ENCODE measurements around the gene USP37. TPM values are rescaled to one million over a fixed set of nuclear protein-coding genes. Genes with fewer than 3 reads are reported as not detected.

USP37 gene
- total and polyA plus RNA-seq, 11 donors, result 1.8 to 10.3 (median 5.8) TPM

- Histone ChIP-seq H3K9me3 (no peaks in the 10 kb centered on the region), H3K27me3 (no peaks in the 10 kb centered on the region), H3K4me3 (no peak overlapping the region), H3K36me3 (peaks cover 3 to 45% (median 40%) of the 10 kb centered on the region in 9 donors), H3K4me1 (peaks cover 12 to 75% (median 58%) of the 10 kb centered on the region in 12 donors), H3K27ac (peak overlapping the region in 3 of 12 donors; percentile 43 to 99 (median 99))
- TF ChIP-seq POLR2A (IDR thresholded peaks at IDR 0.05), result no peak
- TF ChIP-seq, protein P1, sequence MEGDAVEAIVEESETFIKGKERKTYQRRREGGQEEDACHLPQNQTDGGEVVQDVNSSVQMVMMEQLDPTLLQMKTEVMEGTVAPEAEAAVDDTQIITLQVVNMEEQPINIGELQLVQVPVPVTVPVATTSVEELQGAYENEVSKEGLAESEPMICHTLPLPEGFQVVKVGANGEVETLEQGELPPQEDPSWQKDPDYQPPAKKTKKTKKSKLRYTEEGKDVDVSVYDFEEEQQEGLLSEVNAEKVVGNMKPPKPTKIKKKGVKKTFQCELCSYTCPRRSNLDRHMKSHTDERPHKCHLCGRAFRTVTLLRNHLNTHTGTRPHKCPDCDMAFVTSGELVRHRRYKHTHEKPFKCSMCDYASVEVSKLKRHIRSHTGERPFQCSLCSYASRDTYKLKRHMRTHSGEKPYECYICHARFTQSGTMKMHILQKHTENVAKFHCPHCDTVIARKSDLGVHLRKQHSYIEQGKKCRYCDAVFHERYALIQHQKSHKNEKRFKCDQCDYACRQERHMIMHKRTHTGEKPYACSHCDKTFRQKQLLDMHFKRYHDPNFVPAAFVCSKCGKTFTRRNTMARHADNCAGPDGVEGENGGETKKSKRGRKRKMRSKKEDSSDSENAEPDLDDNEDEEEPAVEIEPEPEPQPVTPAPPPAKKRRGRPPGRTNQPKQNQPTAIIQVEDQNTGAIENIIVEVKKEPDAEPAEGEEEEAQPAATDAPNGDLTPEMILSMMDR (IDR thresholded peaks at IDR 0.05), result no peak
- ATAC-seq (no peak), DNase-seq (peak in 2 of 5 donors; percentile 34 to 62)
- intact Hi-C loops (cut with DNase I), result loop anchor here in 5 of 10 donors (10.0 kb wide), 2 partner anchors 162 to 252 kb away; partner anchors contain the start of genes BCS1L (in 4 of the 5), ZNF142 (in 4 of the 5), CNOT9 (in 1 of the 5) and USP37 (in 1 of the 5)
- WGBS, 4 donors, result 74 to 87% (median 83%) methylated on average over 12 to 26 of the region's 26 CpGs
Observed at GRCh38 chr2:218402911-218403411, 165.2 kb downstream of the USP37 start.

DNA sequence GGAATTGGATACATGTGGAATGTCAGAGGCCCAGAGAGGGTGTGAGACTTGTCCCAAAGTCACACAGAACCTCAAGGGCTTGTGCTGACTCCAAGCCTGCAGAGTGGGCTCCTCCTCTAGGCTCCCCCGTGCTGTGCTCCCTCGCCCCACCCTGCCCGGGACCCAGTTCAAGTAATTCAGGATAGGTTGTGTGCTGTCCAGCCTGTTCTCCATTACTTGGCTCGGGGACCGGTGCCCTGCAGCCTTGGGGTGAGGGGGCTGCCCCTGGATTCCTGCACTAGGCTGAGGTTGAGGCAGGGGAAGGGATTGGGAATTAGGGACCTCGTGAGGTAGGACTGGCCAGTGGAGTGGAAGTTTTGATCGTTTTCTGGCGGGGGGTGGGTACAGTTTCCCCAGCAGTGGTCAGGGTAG, 165.7 kb downstream of the USP37 start:
- WGBS, 4 donors, result 59 to 73% (median 71%) methylated on average over 4 to 8 of the region's 8 CpGs

DNA sequence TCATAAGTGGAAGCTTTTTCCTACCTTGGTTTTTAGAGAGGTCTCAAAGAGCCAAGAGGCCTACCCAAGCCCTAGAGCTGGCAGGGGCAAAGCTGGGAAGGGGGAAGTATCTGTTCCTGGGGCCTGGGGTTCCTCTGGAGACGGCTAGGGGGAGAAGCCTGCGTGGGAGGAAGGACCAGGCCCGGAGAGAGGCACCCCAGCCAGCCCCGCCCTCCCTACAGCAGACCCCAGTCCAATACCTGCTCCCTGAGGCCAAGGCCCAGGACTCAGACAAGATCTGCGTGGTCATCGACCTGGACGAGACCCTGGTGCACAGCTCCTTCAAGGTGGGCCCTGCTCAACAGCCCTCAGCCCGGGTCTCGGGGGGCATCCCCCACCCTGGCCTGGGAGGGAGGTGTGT, 166.3 kb downstream of the USP37 start:
- H3K27ac ChIP-seq, result peak overlapping the region in 11 of 12 donors; percentile 99 to 100 (median 100)
- TF ChIP-seq POLR2A (IDR thresholded peaks at IDR 0.05), result no peak
- TF ChIP-seq, protein P1 (IDR thresholded peaks at IDR 0.05), result no peak
- H3K27me3 ChIP-seq, result no peaks in the 10 kb centered on the region
- 25 to 71% (median 43%) methylated on average over 4 to 9 of the region's 9 CpGs for WGBS, 4 donors
- H3K4me3 ChIP-seq, result peak overlapping the region in 10 of 12 donors; percentile 63 to 100 (median 98)
- H3K36me3 ChIP-seq, result peaks cover 3 to 45% (median 40%) of the 10 kb centered on the region in 9 donors
- H3K4me1 ChIP-seq, result peaks cover 15 to 76% (median 60%) of the 10 kb centered on the region in 12 donors
- DNase-seq, result peak in 2 of 5 donors; percentile 36 to 59
- no peak for ATAC-seq
- intact Hi-C loops (cut with DNase I), result loop anchor here in 5 of 10 donors (10.0 kb wide), 2 partner anchors 163 to 253 kb away; partner anchors contain the start of genes BCS1L (in 4 of the 5), ZNF142 (in 4 of the 5), CNOT9 (in 1 of the 5) and USP37 (in 1 of the 5)
- no peaks in the 10 kb centered on the region for H3K9me3 ChIP-seq

More for the DNA sequence above, 165.7 kb downstream of the USP37 start:
- DNase-seq, result peak in 2 of 5 donors; percentile 28 to 38
- Histone ChIP-seq H3K4me1 (peaks cover 14 to 76% (median 60%) of the 10 kb centered on the region in 12 donors), H3K4me3 (peak overlapping the region in 4 of 12 donors; percentile 4 to 100 (median 56)), H3K9me3 (no peaks in the 10 kb centered on the region), H3K27me3 (no peaks in the 10 kb centered on the region), H3K27ac (peak overlapping the region in 6 of 12 donors; percentile 43 to 100 (median 99)), H3K36me3 (peaks cover 3 to 45% (median 40%) of the 10 kb centered on the region in 9 donors)
- no peak for ATAC-seq
- TF ChIP-seq POLR2A (IDR thresholded peaks at IDR 0.05), result no peak
- TF ChIP-seq, protein P1 (IDR thresholded peaks at IDR 0.05), result no peak
- intact Hi-C loops (cut with DNase I), result loop anchor here in 5 of 10 donors (10.0 kb wide), 2 partner anchors 162 to 252 kb away; partner anchors contain the start of genes BCS1L (in 4 of the 5), ZNF142 (in 4 of the 5), CNOT9 (in 1 of the 5) and USP37 (in 1 of the 5)

Measured in heart left ventricle (tissue), 16 donors.